Ovary (tissue), 3 donors: ENCODE measurements around the gene FKBP15.

Experiments
- CTCF ChIP-seq, 3 donors: fragments of 450-650 bp in 2 of 3; fragments of 200-600 bp in 1 of 3; IDR thresholded peaks; one replicate each; pipeline versions ENCODE4 v1.5.1 to v1.8.0; 2016 to 2022; ENCODE audit warnings: antibody characterized with exemption in 3 of 3, mild to moderate bottlenecking in 1 of 3
- POLR2A ChIP-seq: fragments of 450-650 bp; IDR thresholded peaks from one replicate; pipeline ENCODE4 v1.6.1; 2017; ENCODE audit warnings: antibody characterized with exemption, mild to moderate bottlenecking, moderate library complexity
- donor health status: DM: no; HTN: no; CAD: no.

DNA sequence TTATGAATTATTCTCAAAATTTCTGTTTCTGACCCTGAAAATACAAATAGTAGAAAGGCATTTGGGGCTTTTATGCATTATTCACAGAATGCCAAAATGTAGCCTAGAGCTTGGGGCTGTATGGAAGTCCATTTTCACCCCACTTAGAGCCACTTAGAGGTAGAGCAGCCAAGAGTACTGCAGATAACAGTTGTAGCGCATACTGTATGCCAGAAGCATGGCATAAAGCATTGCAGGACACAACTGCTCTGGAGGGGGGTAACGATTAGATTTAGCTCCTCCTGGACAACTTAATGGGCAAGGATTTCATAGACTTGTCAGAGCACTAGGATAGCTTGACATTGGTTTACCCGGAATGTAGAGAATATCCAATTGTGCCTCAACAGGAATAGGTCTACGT lies 15.9 kb upstream of the FKBP15 start:
- TF ChIP-seq CTCF (IDR thresholded peaks at IDR 0.05) (no peak), POLR2A (no peak)
